K562 (cell line): ENCODE results near the gene IL26. TPM values are rescaled to one million over a fixed set of nuclear protein-coding genes. Genes with fewer than 3 reads are reported as not detected.

Experiments used
- ATF4 ChIP-seq: fragments of 450-650 bp; formaldehyde crosslinking; IDR thresholded peaks from 2 replicates; pipeline ENCODE4 v1.4.0; 2022; ENCODE audit warnings: mild to moderate bottlenecking, moderate library complexity
- MYNN ChIP-seq, 2 experiments: sonication (generic); formaldehyde crosslinking in 1 of 2; IDR thresholded peaks; 2 replicates each; pipeline versions ENCODE4 v1.5.0 to v1.6.1; 2016 to 2020; ENCODE audit warnings: antibody characterized with exemption in 1 of 2, missing genetic modification reagents in 1 of 2
- SIN3A ChIP-seq, 2 experiments: fragments of 150-350 bp in 1 of 2; IDR thresholded peaks; 2 replicates each; pipeline ENCODE4 v1.6.1; 2011 to 2016; ENCODE audit warnings: borderline replicate concordance in 2 of 2, low read depth in 2 of 2, low read length in 2 of 2, mild to moderate bottlenecking in 2 of 2, moderate library complexity in 2 of 2; ENCODE audit not compliant: control insufficient read depth in 1 of 2
- polyA plus RNA-seq, 8 experiments: library from polyadenylated mRNA; depleted of rRNA in 4 of 8; stranded (reverse) in 5 of 8; unstranded in 3 of 8; fragments of >200 nt; fragmentation: Nextera tagmentation in 2 of 8; fragmentation: Illumina TruSeq in 1 of 8; extraction: Ambion mirVana in 2 of 8; extraction: Trizol in 1 of 8; gene quantifications; 2 replicates each; pipeline versions ENCODE4 v1.2.1 to v1.2.3, GENCODE V29; 2011 to 2014; ENCODE audit warnings: inconsistent platforms in 1 of 8, missing spikeins in 1 of 8
- total RNA-seq, 7 experiments: library from RNA; depleted of rRNA in 6 of 7; stranded (reverse); fragments of >200 nt in 6 of 7; fragmentation: Illumina TruSeq in 2 of 7; extraction: Trizol in 2 of 7; gene quantifications; 2 replicates each; pipeline versions ENCODE4 v1.2.1 to v1.2.3, GENCODE V29; 2011 to 2021; ENCODE audit warnings: low replicate concordance in 1 of 7
- TF ChIP-seq, protein P1 (sequence below): fragments of 450-650 bp; IDR thresholded peaks from 2 replicates; pipeline ENCODE4 v1.6.1; 2016; ENCODE audit warnings: low read depth
- TF ChIP-seq, protein P2 (sequence below): sonication (generic); formaldehyde crosslinking; IDR thresholded peaks from 2 replicates; pipeline ENCODE4 v1.4.0; 2020; ENCODE audit warnings: mild to moderate bottlenecking, missing genetic modification reagents

IL26 gene
- total and polyA plus RNA-seq, 9 of the 15 experiments (the other 6 are each of a cell fraction or from before 2014, with no cell fraction given): not detected

DNA sequence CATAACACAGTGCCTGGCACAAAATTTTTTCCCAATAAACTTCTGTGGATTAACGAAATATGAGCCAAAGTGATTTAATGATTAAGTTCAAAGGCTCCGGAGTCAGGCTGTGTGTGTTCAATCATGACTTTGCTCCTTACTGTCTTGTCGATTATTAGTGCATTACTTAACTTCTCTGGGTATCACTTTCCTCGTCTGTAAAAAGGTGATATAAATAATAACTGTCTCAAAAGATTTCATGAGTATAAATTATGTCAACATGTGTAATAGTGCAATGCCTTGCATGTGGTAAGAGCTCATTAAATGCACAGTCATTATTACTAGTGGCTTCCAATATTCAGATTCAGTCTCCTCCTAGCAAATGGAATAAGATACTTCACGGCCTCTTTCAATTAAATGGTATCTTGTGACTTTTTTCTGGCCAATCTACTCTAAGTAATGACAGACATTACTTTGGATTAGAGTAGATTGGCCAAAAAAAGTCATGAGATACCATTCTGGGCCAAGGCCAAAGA lies 59.2 kb downstream of the IL26 start (continued):
- TF ChIP-seq, protein P1, sequence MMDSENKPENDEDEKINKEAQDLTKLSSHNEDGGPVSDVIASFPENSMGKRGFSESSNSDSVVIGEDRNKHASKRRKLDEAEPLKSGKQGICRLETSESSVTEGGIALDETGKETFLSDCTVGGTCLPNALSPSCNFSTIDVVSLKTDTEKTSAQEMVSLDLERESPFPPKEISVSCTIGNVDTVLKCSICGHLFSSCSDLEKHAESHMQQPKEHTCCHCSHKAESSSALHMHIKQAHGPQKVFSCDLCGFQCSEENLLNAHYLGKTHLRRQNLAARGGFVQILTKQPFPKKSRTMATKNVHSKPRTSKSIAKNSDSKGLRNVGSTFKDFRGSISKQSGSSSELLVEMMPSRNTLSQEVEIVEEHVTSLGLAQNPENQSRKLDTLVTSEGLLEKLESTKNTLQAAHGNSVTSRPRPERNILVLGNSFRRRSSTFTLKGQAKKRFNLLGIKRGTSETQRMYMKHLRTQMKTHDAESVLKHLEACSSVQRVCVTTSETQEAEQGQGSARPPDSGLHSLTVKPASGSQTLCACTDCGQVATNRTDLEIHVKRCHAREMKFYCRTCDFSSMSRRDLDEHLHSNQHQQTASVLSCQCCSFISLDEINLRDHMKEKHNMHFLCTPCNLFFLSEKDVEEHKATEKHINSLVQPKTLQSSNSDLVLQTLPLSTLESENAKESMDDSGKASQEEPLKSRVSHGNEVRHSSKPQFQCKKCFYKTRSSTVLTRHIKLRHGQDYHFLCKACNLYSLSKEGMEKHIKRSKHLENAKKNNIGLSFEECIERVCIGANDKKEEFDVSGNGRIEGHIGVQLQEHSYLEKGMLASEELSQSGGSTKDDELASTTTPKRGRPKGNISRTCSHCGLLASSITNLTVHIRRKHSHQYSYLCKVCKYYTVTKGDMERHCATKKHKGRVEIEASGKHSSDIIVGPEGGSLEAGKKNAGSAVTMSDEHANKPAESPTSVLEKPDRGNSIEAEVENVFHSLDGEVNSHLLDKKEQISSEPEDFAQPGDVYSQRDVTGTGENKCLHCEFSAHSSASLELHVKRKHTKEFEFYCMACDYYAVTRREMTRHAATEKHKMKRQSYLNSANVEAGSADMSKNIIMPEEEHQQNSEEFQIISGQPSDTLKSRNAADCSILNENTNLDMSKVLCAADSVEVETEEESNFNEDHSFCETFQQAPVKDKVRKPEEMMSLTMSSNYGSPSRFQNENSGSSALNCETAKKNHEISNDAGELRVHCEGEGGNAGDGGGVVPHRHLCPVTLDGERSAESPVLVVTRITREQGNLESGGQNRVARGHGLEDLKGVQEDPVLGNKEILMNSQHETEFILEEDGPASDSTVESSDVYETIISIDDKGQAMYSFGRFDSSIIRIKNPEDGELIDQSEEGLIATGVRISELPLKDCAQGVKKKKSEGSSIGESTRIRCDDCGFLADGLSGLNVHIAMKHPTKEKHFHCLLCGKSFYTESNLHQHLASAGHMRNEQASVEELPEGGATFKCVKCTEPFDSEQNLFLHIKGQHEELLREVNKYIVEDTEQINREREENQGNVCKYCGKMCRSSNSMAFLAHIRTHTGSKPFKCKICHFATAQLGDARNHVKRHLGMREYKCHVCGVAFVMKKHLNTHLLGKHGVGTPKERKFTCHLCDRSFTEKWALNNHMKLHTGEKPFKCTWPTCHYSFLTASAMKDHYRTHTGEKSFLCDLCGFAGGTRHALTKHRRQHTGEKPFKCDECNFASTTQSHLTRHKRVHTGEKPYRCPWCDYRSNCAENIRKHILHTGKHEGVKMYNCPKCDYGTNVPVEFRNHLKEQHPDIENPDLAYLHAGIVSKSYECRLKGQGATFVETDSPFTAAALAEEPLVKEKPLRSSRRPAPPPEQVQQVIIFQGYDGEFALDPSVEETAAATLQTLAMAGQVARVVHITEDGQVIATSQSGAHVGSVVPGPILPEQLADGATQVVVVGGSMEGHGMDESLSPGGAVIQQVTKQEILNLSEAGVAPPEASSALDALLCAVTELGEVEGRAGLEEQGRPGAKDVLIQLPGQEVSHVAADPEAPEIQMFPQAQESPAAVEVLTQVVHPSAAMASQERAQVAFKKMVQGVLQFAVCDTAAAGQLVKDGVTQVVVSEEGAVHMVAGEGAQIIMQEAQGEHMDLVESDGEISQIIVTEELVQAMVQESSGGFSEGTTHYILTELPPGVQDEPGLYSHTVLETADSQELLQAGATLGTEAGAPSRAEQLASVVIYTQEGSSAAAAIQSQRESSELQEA: no peak
- TF ChIP-seq ATF4 (CRISPR knock-in tag) (no peak), SIN3A (IDR thresholded peaks at IDR 0.05; ENCODE audit: borderline replicate concordance in 2 of 2, control insufficient read depth in 1 of 2, low read depth in 2 of 2, low read length in 2 of 2) (no peak), MYNN (IDR thresholded peaks at IDR 0.05) (no peak), MYNN (CRISPR knock-in tag; IDR thresholded peaks at IDR 0.05) (no peak)
- TF ChIP-seq, protein P2, sequence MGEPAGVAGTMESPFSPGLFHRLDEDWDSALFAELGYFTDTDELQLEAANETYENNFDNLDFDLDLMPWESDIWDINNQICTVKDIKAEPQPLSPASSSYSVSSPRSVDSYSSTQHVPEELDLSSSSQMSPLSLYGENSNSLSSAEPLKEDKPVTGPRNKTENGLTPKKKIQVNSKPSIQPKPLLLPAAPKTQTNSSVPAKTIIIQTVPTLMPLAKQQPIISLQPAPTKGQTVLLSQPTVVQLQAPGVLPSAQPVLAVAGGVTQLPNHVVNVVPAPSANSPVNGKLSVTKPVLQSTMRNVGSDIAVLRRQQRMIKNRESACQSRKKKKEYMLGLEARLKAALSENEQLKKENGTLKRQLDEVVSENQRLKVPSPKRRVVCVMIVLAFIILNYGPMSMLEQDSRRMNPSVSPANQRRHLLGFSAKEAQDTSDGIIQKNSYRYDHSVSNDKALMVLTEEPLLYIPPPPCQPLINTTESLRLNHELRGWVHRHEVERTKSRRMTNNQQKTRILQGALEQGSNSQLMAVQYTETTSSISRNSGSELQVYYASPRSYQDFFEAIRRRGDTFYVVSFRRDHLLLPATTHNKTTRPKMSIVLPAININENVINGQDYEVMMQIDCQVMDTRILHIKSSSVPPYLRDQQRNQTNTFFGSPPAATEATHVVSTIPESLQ (CRISPR knock-in tag): no peak
